ENCODE results near the gene STK4. TPM values are rescaled to one million over a fixed set of nuclear protein-coding genes. Genes with fewer than 3 reads are reported as not detected.

Gene STK4
- total and polyA plus RNA-seq, 3 donors from 2014 or later, result 24.9 to 42.7 (median 39.6) TPM

- WGBS, 2 donors, result 89 to 92% methylated on average over 2 to 3 of the region's 3 CpGs
- Histone ChIP-seq H3K9me3 (no peaks in the 10 kb centered on the region), H3K4me1 (no peaks in the 10 kb centered on the region), H3K36me3 (ENCODE audit: low read depth, missing control alignments) (no peaks in the 10 kb centered on the region), H3K27me3 (no peaks in the 10 kb centered on the region), H3K27ac (no peak overlapping the region), H3K4me3 (no peak overlapping the region)
- TF ChIP-seq CTCF (IDR thresholded peaks at IDR 0.05) (no peak), POLR2A (IDR thresholded peaks at IDR 0.05) (no peak)
- intact Hi-C loops (cut with DNase I; ENCODE audit: low total_unique reads), result no loop called here
- DNase-seq, result no peak
Measured at GRCh38 chr20:44931911-44932310, 34.4 kb upstream of the STK4 start.

- no peaks in the 10 kb centered on the region for H3K27me3 ChIP-seq
- no peak overlapping the region for H3K4me3 ChIP-seq
- H3K36me3 ChIP-seq (ENCODE audit: low read depth, missing control alignments), result no peaks in the 10 kb centered on the region
- no peaks in the 10 kb centered on the region for H3K4me1 ChIP-seq
- DNase-seq, result no peak
- 98 to 99% methylated on average over 8 of the region's 8 CpGs for WGBS, 2 donors
- no peak overlapping the region for H3K27ac ChIP-seq
- no peaks in the 10 kb centered on the region for H3K9me3 ChIP-seq
- TF ChIP-seq CTCF (IDR thresholded peaks at IDR 0.05) (no peak), POLR2A (IDR thresholded peaks at IDR 0.05) (no peak)
- intact Hi-C loops (cut with DNase I; ENCODE audit: low total_unique reads), result no loop called here
Measured at GRCh38 chr20:44932916-44933315, 33.4 kb upstream of the STK4 start.

GRCh38 chr20:44936510-44936909 is 29.8 kb upstream of the STK4 start:
- Histone ChIP-seq H3K27ac (no peak overlapping the region), H3K36me3 (ENCODE audit: low read depth, missing control alignments) (no peaks in the 10 kb centered on the region)
- intact Hi-C loops (cut with DNase I; ENCODE audit: low total_unique reads), result no loop called here

GRCh38 chr20:44938637-44939036 is 27.7 kb upstream of the STK4 start:
- Histone ChIP-seq H3K27me3 (no peaks in the 10 kb centered on the region), H3K9me3 (no peaks in the 10 kb centered on the region), H3K27ac (no peak overlapping the region), H3K4me3 (no peak overlapping the region), H3K4me1 (peaks cover 11% of the 10 kb centered on the region), H3K36me3 (ENCODE audit: low read depth, missing control alignments) (no peaks in the 10 kb centered on the region)
- TF ChIP-seq CTCF (IDR thresholded peaks at IDR 0.05) (no peak), POLR2A (IDR thresholded peaks at IDR 0.05) (no peak)
- DNase-seq, result no peak
- intact Hi-C loops (cut with DNase I; ENCODE audit: low total_unique reads), result no loop called here
- 76 to 84% methylated on average over 9 of the region's 9 CpGs for WGBS, 2 donors

More at GRCh38 chr20:44936510-44936909, 29.8 kb upstream of the STK4 start:
- Histone ChIP-seq H3K4me3 (no peak overlapping the region), H3K9me3 (no peaks in the 10 kb centered on the region), H3K4me1 (no peaks in the 10 kb centered on the region), H3K27me3 (no peaks in the 10 kb centered on the region)
- no peak for DNase-seq
- TF ChIP-seq CTCF (IDR thresholded peaks at IDR 0.05) (no peak), POLR2A (IDR thresholded peaks at IDR 0.05) (no peak)
- WGBS, 2 donors, result 95 to 100% methylated on average over 4 to 10 of the region's 10 CpGs

GRCh38 chr20:44941120-44941691 is 25.1 kb upstream of the STK4 start:
- no peaks in the 10 kb centered on the region for H3K27me3 ChIP-seq
- intact Hi-C loops (cut with DNase I; ENCODE audit: low total_unique reads), result no loop called here
- no peak overlapping the region for H3K4me3 ChIP-seq
- no peak for DNase-seq
- 82 to 91% methylated on average over 7 of the region's 7 CpGs for WGBS, 2 donors
- TF ChIP-seq CTCF (IDR thresholded peaks at IDR 0.05) (no peak), POLR2A (IDR thresholded peaks at IDR 0.05) (no peak)
- H3K9me3 ChIP-seq, result no peaks in the 10 kb centered on the region
- peaks cover 20% of the 10 kb centered on the region for H3K4me1 ChIP-seq
- no peaks in the 10 kb centered on the region for H3K36me3 ChIP-seq (ENCODE audit: low read depth, missing control alignments)
- no peak overlapping the region for H3K27ac ChIP-seq

All from testis (tissue), 3 donors.